HepG2 (cell line): ENCODE data around the gene PROC. TPM values are rescaled to one million over a fixed set of nuclear protein-coding genes. Genes with fewer than 3 reads are reported as not detected.

Source experiments
- ATAC-seq: fragments of 200-7000 bp; cut with Tn5 transposase; 3 replicates; pipeline ENCODE4 v1.9.1; 2020; ENCODE audit warnings: mild to moderate bottlenecking, moderate library complexity
- BruUV-seq: library from RNA; stranded (reverse); fragments of 400-500 nt; replicated peaks from 2 replicates; lab custom pipeline; 2021; lab: Mats Ljungman, UMichigan
- CTCF ChIA-PET: fragments of 300-600 bp; formaldehyde crosslinking; extraction: SDS; loops from one replicate; lab custom pipeline; 2021; ENCODE audit warnings: low total read pairs, inconsistent platforms, low intra/inter-chr PET ratio; lab: Yijun Ruan, JAX
- POLR2A ChIA-PET: fragments of 350-600 bp; sonication (Branson Sonifier 250); formaldehyde crosslinking; loops from one replicate; lab custom pipeline; 2020; ENCODE audit warnings: antibody characterized with exemption, inconsistent platforms; lab: Yijun Ruan, JAX
- DNase-seq: peaks from one replicate; pipeline ENCODE4 v3.0.0-alpha.2; 2015; ENCODE audit warnings: low spot score
- FAIRE-seq: peaks from 3 replicates; lab custom pipeline; 2011; peaks lifted over from hg19 to GRCh38; lab: Jason Lieb, UNC
- H2AFZ ChIP-seq: one replicate; pipeline ENCODE4 v1.6.1; 2011; ENCODE audit warnings: low read length, inconsistent platforms
- H3K27ac ChIP-seq: fragments of 300-600 bp; 3 replicates; pipeline ENCODE4 v1.8.0; 2011; ENCODE audit warnings: mixed run types, mild to moderate bottlenecking, mixed read lengths, low read length, inconsistent platforms; ENCODE audit not compliant: insufficient read depth; ENCODE audit errors: extremely low read length
- H3K27me3 ChIP-seq, 2 experiments: fragments of 200-600 bp in 1 of 2; 2 replicates in 1 of 2; 3 replicates in 1 of 2; pipeline versions ENCODE4 v1.6.0 to v1.8.0; 2011; ENCODE audit warnings: low read length in 2 of 2, mild to moderate bottlenecking in 2 of 2, moderate library complexity in 2 of 2, inconsistent platforms in 1 of 2; ENCODE audit not compliant: insufficient read depth in 2 of 2, control insufficient read depth in 1 of 2
- H3K36me3 ChIP-seq, 2 experiments: fragments of 200-600 bp in 1 of 2; replicated peaks in 1 of 2; 2 replicates in 1 of 2; 3 replicates in 1 of 2; pipeline versions ENCODE4 v1.5.1 to v1.8.0; 2011; ENCODE audit warnings: low read length in 2 of 2, inconsistent platforms in 1 of 2; ENCODE audit not compliant: insufficient read depth in 2 of 2, control insufficient read depth in 1 of 2
- H3K4me1 ChIP-seq: 2 replicates; pipeline ENCODE4 v1.5.1; 2012; ENCODE audit warnings: low read length, inconsistent platforms; ENCODE audit not compliant: insufficient read depth
- H3K4me2 ChIP-seq: 2 replicates; pipeline ENCODE4 v1.6.0; 2011; ENCODE audit warnings: low read depth, low read length, inconsistent platforms
- H3K4me3 ChIP-seq, 3 experiments: fragments of 200-600 bp in 1 of 3; sonication (generic), shearing (Covaris generic) in 1 of 3; replicated peaks in 1 of 3; 2 replicates each; pipeline ENCODE4 v1.5.1; 2011 to 2016; ENCODE audit warnings: low read length in 3 of 3, inconsistent platforms in 2 of 3, low read depth in 2 of 3, mild to moderate bottlenecking in 2 of 3, control low read depth in 1 of 3, mixed read lengths in 1 of 3; ENCODE audit not compliant: insufficient read depth in 1 of 3
- H3K79me2 ChIP-seq: one replicate; pipeline ENCODE4 v1.6.1; 2011; ENCODE audit warnings: low read length, inconsistent platforms; ENCODE audit not compliant: insufficient read depth
- H3K9ac ChIP-seq: 2 replicates; pipeline ENCODE4 v1.6.0; 2011; ENCODE audit warnings: mild to moderate bottlenecking, low read depth, low read length, inconsistent platforms; ENCODE audit not compliant: insufficient read depth
- H3K9me3 ChIP-seq: 2 replicates; pipeline ENCODE4 v1.5.1; 2012; ENCODE audit warnings: mild to moderate bottlenecking, low read length
- H4K20me1 ChIP-seq: 2 replicates; pipeline ENCODE4 v1.6.0; 2011; ENCODE audit warnings: inconsistent platforms, mild to moderate bottlenecking, low read length, moderate library complexity; ENCODE audit not compliant: insufficient read depth
- DR1 ChIP-seq: sonication (generic); formaldehyde crosslinking; IDR thresholded peaks from 2 replicates; pipeline ENCODE4 v1.8.0; 2021; ENCODE audit warnings: mild to moderate bottlenecking, missing genetic modification reagents, inconsistent platforms
- HMGA1 ChIP-seq: sonication (generic); formaldehyde crosslinking; conservative IDR thresholded peaks from 2 replicates; pipeline ENCODE4 v1.4.0; 2020; ENCODE audit warnings: missing genetic modification reagents
- PCBP1 ChIP-seq: fragments of 200-400 bp; formaldehyde crosslinking; IDR thresholded peaks from 2 replicates; pipeline ENCODE4 v1.6.1; 2017; ENCODE audit warnings: mild to moderate bottlenecking, low read depth, low read length, borderline replicate concordance
- PLRG1 ChIP-seq: fragments of 450-650 bp; conservative IDR thresholded peaks from 2 replicates; pipeline ENCODE4 v1.6.1; 2016
- SYNCRIP ChIP-seq: fragments of 200-400 bp; formaldehyde crosslinking; IDR thresholded peaks from 2 replicates; pipeline ENCODE4 v1.6.1; 2018; ENCODE audit warnings: mild to moderate bottlenecking, low read depth, low read length; ENCODE audit not compliant: insufficient read depth
- ZBTB49 ChIP-seq: sonication (generic); formaldehyde crosslinking; IDR thresholded peaks from 2 replicates; pipeline ENCODE4 v1.4.0; 2020; ENCODE audit warnings: missing genetic modification reagents, borderline replicate concordance
- ZNF143 ChIP-seq: sonication (generic); formaldehyde crosslinking; IDR thresholded peaks from 2 replicates; pipeline ENCODE4 v1.4.0; 2020; ENCODE audit warnings: missing genetic modification reagents
- ZNF337 ChIP-seq: sonication (generic); formaldehyde crosslinking; IDR thresholded peaks from 2 replicates; pipeline ENCODE4 v1.5.1; 2020; ENCODE audit warnings: missing genetic modification reagents, low read depth, mild to moderate bottlenecking, borderline replicate concordance
- ZNF562 ChIP-seq: sonication (generic); formaldehyde crosslinking; IDR thresholded peaks from 2 replicates; pipeline ENCODE4 v1.8.0; 2022; ENCODE audit warnings: missing genetic modification reagents, borderline replicate concordance
- ZNF75D ChIP-seq: sonication (generic); formaldehyde crosslinking; IDR thresholded peaks from 2 replicates; pipeline ENCODE4 v1.8.1; 2023; ENCODE audit warnings: missing genetic modification reagents, mild to moderate bottlenecking, borderline replicate concordance
- WGBS: methylation state at CpG from one replicate; pipeline ENCODE4 v1.1.6; 2017; ENCODE audit warnings: low lambda C conversion rate; 5-methylcytosine and 5-hydroxymethylcytosine counted together
- in situ Hi-C: cut with HindIII; loops from 2 replicates; pipeline ENCODE4 v1.10.0; 2017; ENCODE audit warnings: low pct_unique_long_range_greater_than_20kb; ENCODE audit not compliant: extremely low pct_ligation_motif_present
- intact Hi-C: fragments of 100-400 bp; cut with micrococcal nuclease; formaldehyde crosslinking; loops from one replicate; pipeline ENCODE4 v1.10.0; 2022; ENCODE audit not compliant: unreplicated experiment
- polyA plus RNA-seq, 8 experiments: library from polyadenylated mRNA; depleted of rRNA in 3 of 8; stranded (reverse) in 7 of 8; unstranded in 1 of 8; fragments of >200 nt; fragmentation: Illumina TruSeq in 4 of 8; extraction: Trizol in 4 of 8; gene quantifications; 2 replicates each; pipeline versions ENCODE4 v1.2.1 to v1.2.3, GENCODE V29; 2011 to 2016; ENCODE audit warnings: low read depth in 4 of 8, missing spikeins in 1 of 8, mixed read lengths in 1 of 8; ENCODE audit not compliant: insufficient read depth in 1 of 8
- total RNA-seq, 5 experiments: library from RNA; depleted of rRNA; stranded (reverse); fragments of >200 nt; fragmentation: Illumina TruSeq; extraction: Trizol; gene quantifications; 2 replicates each; pipeline ENCODE4 v1.2.3, GENCODE V29; 2016; ENCODE audit warnings: low read depth in 1 of 5

The PROC gene
- total and polyA plus RNA-seq, 2 of the 13 experiments (the other 11 are each of a cell fraction or from before 2014, with no cell fraction given): 134 to 185 TPM

- TF ChIP-seq PCBP1: no peak
- no peak for TF ChIP-seq SYNCRIP
- TF ChIP-seq HMGA1: no peak
- TF ChIP-seq, all 625 proteins: peak for 0
Observed at GRCh38 chr2:127389778-127390435, 28.3 kb upstream of the PROC start (continued).

GRCh38 chr2:127392133-127392827 is 25.9 kb upstream of the PROC start:
- Histone ChIP-seq H2AFZ (no peak overlapping the region), H3K9ac (no peak overlapping the region), H4K20me1 (no peaks in the 10 kb centered on the region), H3K36me3 (no peaks in the 10 kb centered on the region), H3K27me3 (no peaks in the 10 kb centered on the region), H3K79me2 (peaks cover 5% of the 10 kb centered on the region), H3K27ac (no peak overlapping the region), H3K4me3 (no peak overlapping the region), H3K9me3 (no peaks in the 10 kb centered on the region), H3K4me1 (peaks cover 30% of the 10 kb centered on the region), H3K4me2 (no peak overlapping the region)
- ChIA-PET CTCF (no interaction called here), POLR2A (no interaction called here)
- in situ Hi-C loops: no loop called here
- intact Hi-C loops: no loop called here
- FAIRE-seq (no peak), ATAC-seq (no peak), DNase-seq (no peak)
- TF ChIP-seq DR1 (CRISPR knock-in tag): no peak
- no peak for TF ChIP-seq ZNF75D (CRISPR knock-in tag)
- no peak for TF ChIP-seq ZNF562 (CRISPR knock-in tag)
- no peak for TF ChIP-seq ZNF143
- no peak for TF ChIP-seq PLRG1
- no peak for TF ChIP-seq ZNF337
- no peak for TF ChIP-seq ZBTB49 (CRISPR knock-in tag)
- BruUV-seq: no TSS peak
- 92% methylated on average over 2 of the region's 2 CpGs for WGBS
